Measurements from ENCODE around the gene RAD51B. TPM values are rescaled to one million over a fixed set of nuclear protein-coding genes. Genes with fewer than 3 reads are reported as not detected.
"Not testable (repeated sequence)": the region's sequence is repeated elsewhere in the genome, so short reads cannot be mapped to it uniquely, and the experiment has no call there.

The RAD51B gene
- total RNA-seq, 2 donors from 2014 or later: 31.1 to 67.3 TPM

DNA sequence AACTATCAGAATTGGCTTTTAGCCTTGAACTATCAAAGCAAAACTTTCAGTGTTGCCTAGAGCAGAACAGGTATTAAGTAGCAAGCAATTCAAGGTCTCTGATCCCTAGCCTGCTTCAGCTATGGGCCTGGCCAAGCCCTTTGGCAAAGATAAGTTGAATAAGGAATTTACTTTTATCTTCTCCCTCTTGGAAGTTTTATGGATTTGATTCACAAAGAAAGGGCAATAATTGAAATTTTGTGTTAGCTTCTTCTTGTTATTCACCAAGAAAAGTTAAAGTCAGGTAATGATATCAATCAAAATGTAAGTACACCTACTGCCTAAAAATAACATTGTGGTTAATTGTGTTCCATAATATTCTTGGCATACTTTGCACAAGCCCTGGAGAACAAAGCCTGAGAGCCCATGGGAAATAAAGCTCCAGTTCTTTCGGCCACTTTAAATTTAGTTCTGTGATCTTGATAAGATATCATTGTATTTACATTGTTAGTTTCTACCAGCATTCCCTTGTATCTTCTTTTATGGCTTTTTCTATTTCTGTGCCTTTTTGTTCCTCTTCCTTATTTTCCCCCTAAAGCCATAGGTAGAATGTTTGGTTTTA is 158.0 kb downstream of the RAD51B start:
- DNase-seq (ENCODE audit: low spot score) (no peak), ATAC-seq (no peak)
- no peak overlapping the region for H3K27ac Mint-ChIP-seq
- no peak overlapping the region for H3K4me3 Mint-ChIP-seq
- H3K9me3 Mint-ChIP-seq: no peaks in the 10 kb centered on the region
- no peaks in the 10 kb centered on the region for H3K27me3 Mint-ChIP-seq
- H3K4me1 Mint-ChIP-seq (ENCODE audit: low read depth in 2 of 2): no peaks in the 10 kb centered on the region
- H3K36me3 Mint-ChIP-seq: no peaks in the 10 kb centered on the region

- no peaks in the 10 kb centered on the region for H3K36me3 Mint-ChIP-seq
These were observed 159.2 kb downstream of the RAD51B start for GRCh38 chr14:67978749-67979148.

DNA sequence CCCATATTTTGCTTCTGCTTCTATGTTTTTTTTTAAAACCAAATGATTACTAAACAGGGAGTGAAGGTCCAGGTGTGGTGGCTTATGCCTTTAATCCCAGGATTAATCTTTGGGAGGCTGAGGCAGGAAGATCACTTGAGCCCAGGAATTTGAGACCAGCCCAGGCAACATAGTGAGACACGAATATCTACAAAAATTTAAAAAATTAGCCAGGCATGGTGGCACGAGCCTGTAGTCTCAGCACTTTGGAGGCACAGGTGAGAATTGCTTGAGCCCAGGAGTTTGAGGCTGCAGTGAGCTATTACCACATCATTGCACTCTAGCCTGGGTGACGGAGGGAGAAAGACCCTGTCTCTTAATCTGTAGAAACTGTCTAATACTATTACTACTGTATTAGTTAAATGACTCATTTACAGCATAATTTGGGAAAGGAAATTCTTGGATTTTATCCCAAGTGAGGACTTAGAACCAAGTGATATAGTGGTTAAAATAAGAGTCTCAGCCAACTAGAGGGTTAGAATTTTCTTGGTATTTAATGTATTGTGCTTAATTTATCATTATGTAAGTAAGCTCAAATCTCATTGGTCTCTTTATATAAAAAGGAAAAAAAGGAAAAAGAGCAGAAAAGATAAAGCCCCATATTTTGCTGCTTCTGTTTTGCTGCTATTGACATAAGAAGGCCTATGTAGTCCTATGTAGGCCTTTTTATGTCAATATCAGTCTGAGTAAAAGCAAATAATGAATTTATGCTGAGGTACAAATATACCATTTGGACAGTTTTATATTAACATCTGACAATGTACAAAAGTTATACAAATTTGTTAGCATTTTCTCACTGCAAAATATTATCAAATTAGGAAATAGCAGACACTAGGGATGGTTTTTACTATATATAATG is 163.4 kb downstream of the RAD51B start:
- no peaks in the 10 kb centered on the region for H3K4me1 Mint-ChIP-seq (ENCODE audit: low read depth in 2 of 2)
- ATAC-seq (no peak), DNase-seq (ENCODE audit: low spot score) (no peak)
- no peak overlapping the region for H3K27ac Mint-ChIP-seq
- H3K4me3 Mint-ChIP-seq: no peak overlapping the region
- no peaks in the 10 kb centered on the region for H3K36me3 Mint-ChIP-seq
- H3K27me3 Mint-ChIP-seq: no peaks in the 10 kb centered on the region
- H3K9me3 Mint-ChIP-seq: no peaks in the 10 kb centered on the region

More at GRCh38 chr14:67978749-67979148, 159.2 kb downstream of the RAD51B start:
- DNase-seq (ENCODE audit: low spot score) (no peak), ATAC-seq (no peak)
- H3K27me3 Mint-ChIP-seq: no peaks in the 10 kb centered on the region
- no peak overlapping the region for H3K27ac Mint-ChIP-seq
- no peak overlapping the region for H3K4me3 Mint-ChIP-seq
- H3K4me1 Mint-ChIP-seq (ENCODE audit: low read depth in 2 of 2): no peaks in the 10 kb centered on the region
- no peaks in the 10 kb centered on the region for H3K9me3 Mint-ChIP-seq

DNA sequence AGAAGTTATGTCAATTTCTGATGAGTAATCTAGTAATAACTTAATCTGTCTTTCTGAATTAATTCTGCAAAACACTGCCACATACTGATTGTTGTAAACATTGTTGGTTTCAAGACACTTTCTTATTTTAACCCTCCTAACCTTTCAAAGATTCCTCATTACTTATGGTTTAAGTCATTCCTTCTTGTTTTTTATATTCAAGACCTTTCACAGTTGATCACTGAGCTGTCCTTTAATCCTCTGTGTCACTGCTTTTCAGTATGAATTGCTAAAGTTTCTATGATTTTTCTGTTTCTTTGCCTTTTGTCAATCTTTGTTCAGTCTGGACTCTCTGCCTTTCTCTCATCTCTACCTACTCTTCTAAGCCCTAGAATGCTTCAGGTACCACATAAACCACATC is 164.7 kb downstream of the RAD51B start:
- Mint-ChIP-seq H3K27ac (no peak overlapping the region), H3K4me3 (no peak overlapping the region), H3K9me3 (no peaks in the 10 kb centered on the region), H3K36me3 (no peaks in the 10 kb centered on the region), H3K27me3 (no peaks in the 10 kb centered on the region), H3K4me1 (ENCODE audit: low read depth in 2 of 2) (no peaks in the 10 kb centered on the region)
- DNase-seq (ENCODE audit: low spot score): no peak
- no peak for ATAC-seq

DNA sequence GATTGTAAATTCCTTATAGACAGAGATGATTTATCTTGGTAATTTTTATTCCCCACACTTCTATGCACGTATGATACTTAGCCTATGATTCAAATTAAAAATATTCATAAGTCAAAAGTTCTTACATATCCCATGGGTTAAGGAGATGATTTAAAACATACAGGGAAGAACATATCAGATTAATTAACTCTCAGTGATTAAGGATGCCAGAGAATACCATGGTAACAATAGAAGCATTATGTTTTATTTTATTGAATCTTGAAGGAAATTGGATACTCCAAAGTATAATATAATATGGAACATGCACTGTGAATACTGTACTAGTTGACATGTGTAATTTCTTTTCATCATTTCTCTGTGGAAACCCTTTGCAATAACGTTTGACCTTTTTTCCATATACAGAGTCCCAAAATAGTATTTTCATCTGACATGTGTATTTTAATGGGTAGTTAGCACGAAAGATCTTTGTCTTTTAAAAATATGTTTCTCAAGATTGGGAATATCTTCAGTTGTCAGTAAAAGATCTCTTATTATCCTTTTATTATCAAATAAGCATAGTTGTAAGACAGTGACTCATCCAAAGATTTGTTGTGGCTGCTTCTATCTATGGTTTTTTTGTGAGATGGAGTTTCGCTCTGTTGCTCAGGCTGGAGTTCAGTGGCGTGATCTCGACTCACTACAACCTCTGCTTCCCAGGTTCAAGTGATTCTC is 166.7 kb downstream of the RAD51B start:
- H3K27me3 Mint-ChIP-seq: no peaks in the 10 kb centered on the region
- DNase-seq (ENCODE audit: low spot score) (no peak), ATAC-seq (no peak)
- H3K9me3 Mint-ChIP-seq: no peaks in the 10 kb centered on the region
- no peaks in the 10 kb centered on the region for H3K4me1 Mint-ChIP-seq (ENCODE audit: low read depth in 2 of 2)
- no peaks in the 10 kb centered on the region for H3K36me3 Mint-ChIP-seq
- H3K4me3 Mint-ChIP-seq: no peak overlapping the region
- H3K27ac Mint-ChIP-seq: no peak overlapping the region

GRCh38 chr14:67987606-67988005 is 168.0 kb downstream of the RAD51B start:
- H3K4me3 Mint-ChIP-seq: no peak overlapping the region
- no peak overlapping the region for H3K27ac Mint-ChIP-seq
- no peak for ATAC-seq
- no peaks in the 10 kb centered on the region for H3K4me1 Mint-ChIP-seq (ENCODE audit: low read depth in 2 of 2)
- no peaks in the 10 kb centered on the region for H3K27me3 Mint-ChIP-seq
- DNase-seq (ENCODE audit: low spot score): no peak
- H3K36me3 Mint-ChIP-seq: no peaks in the 10 kb centered on the region
- no peaks in the 10 kb centered on the region for H3K9me3 Mint-ChIP-seq

- H3K4me3 Mint-ChIP-seq; DNase-seq (ENCODE audit: low spot score); H3K27me3 Mint-ChIP-seq; H3K27ac Mint-ChIP-seq; H3K4me1 Mint-ChIP-seq (ENCODE audit: low read depth in 2 of 2); H3K9me3 Mint-ChIP-seq; ATAC-seq; H3K36me3 Mint-ChIP-seq: not testable (repeated sequence)
These were observed 168.6 kb downstream of the RAD51B start for GRCh38 chr14:67988210-67988609.

GRCh38 chr14:67990576-67990975 is 171.0 kb downstream of the RAD51B start:
- no peaks in the 10 kb centered on the region for H3K4me1 Mint-ChIP-seq (ENCODE audit: low read depth in 2 of 2)
- DNase-seq (ENCODE audit: low spot score) (no peak), ATAC-seq (no peak)
- H3K4me3 Mint-ChIP-seq: no peak overlapping the region
- no peak overlapping the region for H3K27ac Mint-ChIP-seq
- no peaks in the 10 kb centered on the region for H3K36me3 Mint-ChIP-seq
- H3K27me3 Mint-ChIP-seq: no peaks in the 10 kb centered on the region
- no peaks in the 10 kb centered on the region for H3K9me3 Mint-ChIP-seq

DNA sequence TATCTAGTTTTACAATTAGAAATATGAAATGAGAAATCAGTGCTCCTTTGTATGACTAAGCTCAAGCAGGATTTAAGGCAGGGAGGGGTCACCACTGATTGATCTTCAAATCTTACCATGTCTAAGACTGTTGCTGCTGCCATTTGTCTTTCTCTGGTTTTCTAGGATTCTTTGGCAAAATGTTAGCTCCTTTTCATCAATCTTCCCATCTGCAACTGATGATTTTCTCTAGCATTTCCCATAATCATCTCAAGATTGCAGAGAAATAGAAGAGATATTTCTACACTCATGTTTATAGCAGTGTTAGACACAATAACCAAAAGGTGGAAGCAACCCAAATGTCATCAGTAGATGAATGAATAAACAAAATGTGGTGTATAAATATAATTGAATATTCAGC is 175.0 kb downstream of the RAD51B start:
- no peak for ATAC-seq
- Mint-ChIP-seq H3K4me1 (ENCODE audit: low read depth in 2 of 2) (no peaks in the 10 kb centered on the region), H3K27me3 (no peaks in the 10 kb centered on the region), H3K36me3 (no peaks in the 10 kb centered on the region), H3K4me3 (no peak overlapping the region), H3K27ac (no peak overlapping the region), H3K9me3 (no peaks in the 10 kb centered on the region)
- DNase-seq (ENCODE audit: low spot score): no peak

DNA sequence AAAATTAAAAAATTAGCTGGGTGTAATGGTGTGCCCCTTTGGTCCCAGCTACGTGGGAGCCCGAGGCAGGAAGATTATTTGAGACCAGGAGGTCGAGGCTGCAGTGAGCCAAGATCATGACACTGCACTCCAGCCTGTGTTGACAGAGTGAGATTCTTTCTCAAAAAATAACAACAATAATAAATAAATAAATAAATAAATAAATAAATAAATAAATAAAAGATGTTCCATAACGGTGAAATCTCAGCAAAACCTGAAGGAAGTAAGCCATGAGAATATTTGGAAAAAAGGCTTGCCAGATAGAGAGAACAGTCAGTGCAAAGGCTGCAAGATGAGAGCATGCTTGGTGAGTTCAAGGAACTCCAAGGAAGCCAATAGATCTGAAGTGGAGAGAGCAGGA is 176.7 kb downstream of the RAD51B start:
- Mint-ChIP-seq H3K36me3 (no peaks in the 10 kb centered on the region), H3K4me1 (ENCODE audit: low read depth in 2 of 2) (no peaks in the 10 kb centered on the region), H3K4me3 (no peak overlapping the region), H3K27me3 (no peaks in the 10 kb centered on the region), H3K27ac (no peak overlapping the region), H3K9me3 (no peaks in the 10 kb centered on the region)
- ATAC-seq: no peak
- DNase-seq (ENCODE audit: low spot score): no peak

- DNase-seq (ENCODE audit: low spot score) (no peak), ATAC-seq (no peak)
- H3K36me3 Mint-ChIP-seq: peaks cover 6% of the 10 kb centered on the region
These were observed 179.3 kb downstream of the RAD51B start for GRCh38 chr14:67998834-67999233.

DNA sequence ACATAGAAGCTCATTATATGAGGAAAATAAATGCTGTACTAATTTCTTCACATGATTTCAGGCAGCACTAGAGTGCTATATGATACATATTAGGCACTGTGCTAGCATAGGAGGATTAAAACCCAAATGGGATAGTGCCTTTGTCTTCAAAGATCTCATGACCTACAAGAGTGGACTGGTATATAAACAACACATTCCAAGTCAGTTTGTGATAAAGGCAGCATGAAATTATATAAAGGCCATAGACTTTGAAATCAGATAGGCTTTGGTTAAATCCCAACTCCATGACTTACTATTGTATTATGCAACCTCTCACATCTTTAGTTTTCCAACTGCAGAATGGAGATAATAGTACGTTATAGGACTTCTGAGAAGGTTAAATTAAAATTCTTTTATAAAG is 179.7 kb downstream of the RAD51B start:
- Mint-ChIP-seq H3K27me3 (no peaks in the 10 kb centered on the region), H3K9me3 (no peaks in the 10 kb centered on the region), H3K27ac (no peak overlapping the region), H3K36me3 (peaks cover 6% of the 10 kb centered on the region), H3K4me1 (ENCODE audit: low read depth in 2 of 2) (no peaks in the 10 kb centered on the region), H3K4me3 (no peak overlapping the region)
- ATAC-seq (no peak), DNase-seq (ENCODE audit: low spot score) (no peak)

More at GRCh38 chr14:67998834-67999233, 179.3 kb downstream of the RAD51B start:
- no peaks in the 10 kb centered on the region for H3K4me1 Mint-ChIP-seq (ENCODE audit: low read depth in 2 of 2)
- no peaks in the 10 kb centered on the region for H3K27me3 Mint-ChIP-seq
- no peak overlapping the region for H3K4me3 Mint-ChIP-seq
- no peaks in the 10 kb centered on the region for H3K9me3 Mint-ChIP-seq
- H3K27ac Mint-ChIP-seq: no peak overlapping the region

- Mint-ChIP-seq H3K9me3 (no peaks in the 10 kb centered on the region), H3K4me1 (ENCODE audit: low read depth in 2 of 2) (no peaks in the 10 kb centered on the region), H3K4me3 (no peak overlapping the region), H3K27ac (no peak overlapping the region), H3K27me3 (no peaks in the 10 kb centered on the region), H3K36me3 (peaks cover 6% of the 10 kb centered on the region)
- DNase-seq (ENCODE audit: low spot score) (no peak), ATAC-seq (no peak)
These were observed 180.3 kb downstream of the RAD51B start for GRCh38 chr14:67999705-68000384.

DNA sequence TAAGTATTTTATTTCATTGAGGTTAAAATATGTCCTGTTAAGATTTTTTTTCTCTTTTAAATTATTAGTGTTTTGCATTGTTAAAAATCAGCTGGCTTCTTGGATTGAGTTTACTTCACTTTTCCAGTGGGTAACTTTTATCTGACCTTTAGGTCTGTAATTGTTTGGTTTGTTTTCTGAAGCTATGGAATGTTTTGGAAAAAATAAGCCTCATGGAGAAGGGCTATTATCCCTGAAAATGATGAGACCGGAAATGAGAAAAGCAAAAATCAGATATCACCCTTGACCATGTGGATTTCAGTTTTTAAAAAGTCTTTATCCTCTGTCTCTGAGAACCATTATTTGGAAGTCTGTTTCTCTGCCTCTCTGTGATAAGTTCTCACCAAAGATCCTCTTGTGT is 180.9 kb downstream of the RAD51B start:
- Mint-ChIP-seq H3K4me1 (ENCODE audit: low read depth in 2 of 2) (no peaks in the 10 kb centered on the region), H3K27me3 (no peaks in the 10 kb centered on the region), H3K36me3 (peaks cover 6% of the 10 kb centered on the region), H3K4me3 (no peak overlapping the region), H3K9me3 (no peaks in the 10 kb centered on the region), H3K27ac (no peak overlapping the region)
- ATAC-seq: no peak
- no peak for DNase-seq (ENCODE audit: low spot score)
